ENCODE data around the gene UTP3.

The UTP3 gene

GRCh38 chr4:70737006-70737405, 48.7 kb downstream of the UTP3 start:
- in situ Hi-C loops (cut with MboI; ENCODE audit: low sequenced_read_pairs) = no loop called here
- no peak overlapping the region for H3K4me3 ChIP-seq
- no peaks in the 10 kb centered on the region for H3K36me3 ChIP-seq (replicated peaks)
- H3K4me1 ChIP-seq = peaks cover 40% of the 10 kb centered on the region
- no peak for DNase-seq (ENCODE audit: low spot score in 2 of 2)
- H3K27me3 ChIP-seq (ENCODE audit: low read depth) = no peaks in the 10 kb centered on the region
- no peaks in the 10 kb centered on the region for H3K9me3 ChIP-seq

GRCh38 chr4:70737409-70737808, 49.1 kb downstream of the UTP3 start:
- no peaks in the 10 kb centered on the region for H3K9me3 ChIP-seq
- H3K4me1 ChIP-seq = peaks cover 42% of the 10 kb centered on the region
- H3K27me3 ChIP-seq (ENCODE audit: low read depth) = no peaks in the 10 kb centered on the region
- no peaks in the 10 kb centered on the region for H3K36me3 ChIP-seq (replicated peaks)
- no peak for DNase-seq (ENCODE audit: low spot score in 2 of 2)
- H3K4me3 ChIP-seq = no peak overlapping the region
- in situ Hi-C loops (cut with MboI; ENCODE audit: low sequenced_read_pairs) = no loop called here

GRCh38 chr4:70739496-70740337, 51.4 kb downstream of the UTP3 start:
- Histone ChIP-seq H3K4me3 (no peak overlapping the region), H3K27me3 (ENCODE audit: low read depth) (no peaks in the 10 kb centered on the region), H3K9me3 (no peaks in the 10 kb centered on the region), H3K36me3 (replicated peaks) (no peaks in the 10 kb centered on the region), H3K4me1 (peaks cover 30% of the 10 kb centered on the region)
- in situ Hi-C loops (cut with MboI; ENCODE audit: low sequenced_read_pairs) = no loop called here
- peak; percentile 45 to 85 for DNase-seq (ENCODE audit: low spot score in 2 of 2)

Measured in HAP-1 (cell line).